Brain pericyte (primary cell): Measurements from ENCODE around the gene LDB3.

Experiments used
- DNase-seq: peaks from one replicate; pipeline ENCODE4 v3.0.0-alpha.2; 2012; ENCODE audit warnings: low read depth, low spot score

The LDB3 gene

DNA sequence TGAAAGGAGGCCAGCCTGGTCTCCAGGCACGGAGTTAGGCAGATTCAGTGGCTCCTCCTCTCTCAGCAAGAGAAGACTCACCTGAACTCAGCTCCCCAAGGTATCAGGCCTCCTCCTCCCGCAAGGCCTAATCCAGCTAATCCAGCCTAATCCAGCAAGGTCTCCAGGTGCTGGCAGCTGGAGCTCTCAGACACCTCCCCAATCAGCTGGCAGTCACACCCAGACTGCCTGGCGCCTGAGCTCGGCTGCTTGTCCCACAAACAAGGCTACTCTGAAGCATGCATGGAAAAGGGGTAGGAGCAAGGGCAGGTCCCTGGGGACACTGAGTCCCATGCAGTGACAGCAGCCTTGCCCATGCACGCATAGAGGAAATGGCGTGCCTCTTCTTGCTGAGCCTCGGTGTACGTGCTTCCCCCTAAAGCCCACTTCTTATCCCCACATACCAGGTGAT is 17.3 kb upstream of the LDB3 start:
- no peak for DNase-seq

DNA sequence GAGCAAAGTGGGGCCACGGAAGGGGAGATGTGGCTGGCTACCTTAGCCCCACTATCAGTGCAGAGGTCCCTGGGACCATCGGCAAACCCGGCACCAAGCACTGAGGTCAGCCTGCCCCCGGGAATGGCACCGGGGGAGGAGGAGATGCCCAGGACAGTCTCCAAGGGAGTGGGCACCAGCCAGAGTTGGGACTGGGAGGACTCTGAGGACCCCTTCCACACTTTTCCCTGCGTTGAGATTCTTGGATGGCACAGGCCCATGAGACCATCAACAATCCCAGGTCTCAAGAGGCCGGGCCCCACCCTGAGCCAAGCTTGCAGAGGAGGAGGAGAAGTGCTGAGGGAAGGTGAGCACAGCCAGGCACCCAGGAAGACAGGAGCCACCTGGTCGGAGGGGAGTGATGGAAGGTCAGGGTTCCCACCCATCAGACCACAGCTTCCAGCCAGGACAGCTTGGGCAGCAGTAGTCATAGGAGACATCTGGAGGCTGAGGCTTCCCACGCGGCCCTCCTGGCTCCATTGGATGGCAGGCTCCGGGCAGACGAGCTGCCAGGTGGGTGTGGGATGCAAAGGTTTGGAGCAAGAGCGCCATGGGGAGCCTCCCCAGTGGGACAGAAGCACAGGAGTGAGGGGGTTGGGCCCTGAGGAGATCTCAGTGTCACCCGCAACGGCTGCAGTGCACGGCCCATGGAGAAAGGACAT is 16.5 kb upstream of the LDB3 start:
- DNase-seq, result no peak

DNA sequence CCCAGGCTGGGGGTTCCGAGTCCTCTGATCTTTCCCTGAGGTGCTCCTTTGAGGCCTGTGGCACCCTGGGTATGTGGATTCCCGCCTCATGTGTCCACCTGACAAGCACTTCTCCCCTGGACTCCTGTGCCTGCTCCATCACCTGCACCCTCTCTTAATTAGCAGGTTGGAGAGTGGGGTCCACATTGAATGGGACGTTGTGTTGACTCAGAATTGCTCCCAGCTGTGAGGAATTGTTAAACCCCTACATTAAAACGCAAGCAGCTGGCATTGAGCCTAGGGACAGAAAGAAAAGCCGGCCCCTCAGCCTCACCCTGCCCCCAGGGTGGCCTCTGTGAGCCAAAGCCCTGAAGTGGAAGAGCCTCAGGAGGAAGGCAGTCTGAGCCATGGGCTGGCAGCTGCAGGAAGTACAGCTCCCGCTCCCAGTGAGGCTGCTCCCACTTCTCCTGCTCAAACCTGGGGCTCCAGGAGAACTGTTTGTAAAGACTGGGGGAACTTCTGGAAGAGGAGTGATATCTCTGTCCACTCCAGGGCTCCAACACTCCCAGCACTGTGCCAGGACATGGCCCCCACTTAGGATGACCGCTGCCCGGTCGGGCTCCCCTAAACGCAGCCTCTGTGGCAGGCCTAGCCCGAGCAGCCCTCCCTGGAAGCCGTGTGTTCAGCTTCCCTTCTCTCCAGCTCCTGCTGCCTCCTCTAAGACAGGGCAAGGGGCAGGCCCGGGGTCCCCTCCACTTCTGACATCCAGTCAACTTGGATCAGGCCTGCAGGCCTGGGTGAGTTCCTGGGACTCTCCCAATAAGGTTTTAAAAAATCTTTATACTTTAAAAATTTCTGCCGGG is 15.7 kb upstream of the LDB3 start:
- no peak for DNase-seq

DNA sequence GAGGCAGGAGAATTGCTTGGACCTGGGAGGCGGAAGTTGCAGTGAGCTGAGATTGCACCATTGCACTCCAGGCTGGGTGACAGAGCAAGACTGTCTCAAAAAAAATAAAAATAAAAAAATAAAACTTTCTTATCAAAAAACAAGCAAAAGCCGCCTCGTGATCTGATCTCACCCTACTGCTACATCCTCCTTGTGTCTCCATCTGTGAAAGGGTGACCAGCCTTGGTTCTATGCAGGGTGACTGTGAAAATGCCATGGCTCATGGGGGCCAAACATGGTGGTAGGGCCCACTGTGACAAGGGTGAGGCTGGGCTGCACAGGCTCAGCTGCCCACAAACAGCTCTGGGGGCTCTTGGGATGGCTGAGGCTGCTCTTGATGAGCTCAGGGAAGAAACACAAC is 14.9 kb upstream of the LDB3 start:
- DNase-seq, result no peak

DNA sequence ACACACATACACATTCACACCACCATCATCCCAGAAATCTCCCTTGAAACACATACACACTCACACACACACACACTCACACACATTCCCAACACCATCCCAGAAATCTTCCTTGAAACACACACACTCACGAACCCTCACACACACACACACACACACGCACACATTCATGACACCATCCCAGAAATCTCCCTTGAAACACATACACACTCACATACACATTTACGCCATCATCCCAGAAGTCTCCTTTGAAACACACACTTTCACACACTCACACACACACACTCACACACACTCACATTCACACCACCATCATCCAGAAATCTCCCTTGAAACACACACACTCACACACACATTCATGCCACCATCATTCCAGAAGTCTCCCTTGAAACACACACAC is 14.3 kb upstream of the LDB3 start:
- no peak for DNase-seq

DNA sequence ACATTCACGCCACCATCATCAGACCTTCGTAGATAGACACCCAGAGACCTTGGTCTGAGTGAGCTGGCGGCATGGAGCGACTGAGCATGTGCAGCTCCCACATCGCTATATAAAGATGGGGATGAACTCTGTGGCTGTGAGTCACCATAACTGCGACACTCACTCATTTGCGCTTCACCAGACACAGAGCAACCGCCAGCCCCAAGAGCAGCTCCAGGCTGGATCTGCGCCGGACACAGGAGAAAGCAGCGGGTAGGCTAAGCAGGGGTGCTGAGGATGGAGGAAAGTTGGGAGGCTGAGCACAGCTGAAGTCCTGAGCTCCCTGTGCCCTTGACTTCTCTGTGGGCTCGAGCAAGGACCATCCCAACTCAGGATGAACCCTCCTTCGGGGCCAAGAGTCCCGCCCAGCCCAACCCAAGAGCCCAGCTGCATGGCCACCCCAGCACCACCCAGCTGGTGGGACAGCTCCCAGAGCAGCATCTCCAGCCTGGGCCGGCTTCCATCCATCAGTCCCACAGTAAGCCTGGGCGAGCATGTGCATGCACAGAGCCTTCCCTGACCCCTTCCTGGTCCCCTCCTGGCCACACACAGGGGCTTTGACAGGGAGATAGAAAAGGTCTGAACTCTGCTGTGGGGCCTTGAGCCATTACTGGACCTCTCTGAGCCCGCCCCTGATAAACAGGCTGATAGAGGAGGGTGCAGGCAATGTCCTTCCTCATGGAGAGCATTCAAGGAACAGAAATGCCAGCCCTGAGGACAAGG is 13.7 kb upstream of the LDB3 start, which contains the start of gene OPN4:
Gene OPN4 (plus strand): TSS at position 137 of the 762 bp plus-strand sequence. CDS start 237 bp downstream, at position 374.
- no peak for DNase-seq

DNA sequence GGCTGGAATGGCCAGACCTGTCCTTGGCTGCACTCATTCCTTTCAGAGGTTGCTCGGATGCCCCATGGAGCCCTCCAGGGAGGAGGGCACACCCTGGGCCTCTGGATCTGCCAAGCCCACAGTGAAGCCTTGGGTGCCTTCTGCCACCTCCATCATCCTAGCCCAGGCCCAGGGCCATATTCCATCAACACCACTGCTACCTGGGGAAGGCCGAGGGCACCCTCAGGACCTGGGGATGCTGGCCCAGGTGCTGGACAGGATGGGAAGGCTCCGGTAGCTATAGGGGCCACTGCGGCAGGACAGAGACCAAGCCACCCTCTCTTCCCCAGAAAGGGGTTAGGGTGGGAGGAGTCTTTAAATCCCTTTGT is 13.2 kb upstream of the LDB3 start:
- DNase-seq, result no peak

DNA sequence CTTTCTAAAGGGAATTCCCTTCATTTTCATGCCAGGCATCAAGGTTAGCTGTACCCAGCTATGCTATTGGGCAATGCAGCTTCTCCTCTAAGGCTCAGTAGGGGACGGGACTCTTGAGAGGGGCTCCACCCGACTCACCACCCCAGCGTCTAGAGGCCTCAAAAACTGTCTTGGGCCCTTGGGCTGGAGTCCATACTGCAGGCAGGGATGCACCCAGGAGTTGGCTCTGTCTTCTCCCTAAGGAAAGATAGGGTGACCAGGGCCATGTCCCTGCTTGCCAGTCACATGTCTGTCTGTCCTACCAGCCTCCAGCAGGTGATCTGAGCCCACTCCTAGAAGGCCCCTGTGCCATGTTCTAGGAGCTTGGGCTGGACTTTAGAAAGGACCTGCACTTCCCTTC is 12.7 kb upstream of the LDB3 start:
- no peak for DNase-seq

DNA sequence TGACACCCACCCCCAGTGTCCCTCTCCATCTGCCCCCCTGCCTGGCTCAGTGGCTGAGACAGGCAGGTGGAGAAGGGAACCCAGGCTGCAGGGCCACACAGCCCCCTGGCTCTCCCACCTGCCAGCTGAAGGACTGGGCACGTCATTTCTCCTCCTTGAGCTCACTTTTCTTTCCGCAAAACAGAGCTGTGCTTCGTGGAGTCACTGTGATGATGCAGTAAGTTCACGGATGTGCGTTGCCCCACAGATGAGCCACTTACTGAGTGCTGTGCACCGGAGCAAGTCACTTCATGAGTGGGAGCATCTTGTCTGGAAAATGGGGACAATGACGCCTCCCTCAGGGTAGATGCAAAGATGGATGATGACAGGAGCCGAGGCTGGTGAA is 11.3 kb upstream of the LDB3 start:
- DNase-seq, result no peak

DNA sequence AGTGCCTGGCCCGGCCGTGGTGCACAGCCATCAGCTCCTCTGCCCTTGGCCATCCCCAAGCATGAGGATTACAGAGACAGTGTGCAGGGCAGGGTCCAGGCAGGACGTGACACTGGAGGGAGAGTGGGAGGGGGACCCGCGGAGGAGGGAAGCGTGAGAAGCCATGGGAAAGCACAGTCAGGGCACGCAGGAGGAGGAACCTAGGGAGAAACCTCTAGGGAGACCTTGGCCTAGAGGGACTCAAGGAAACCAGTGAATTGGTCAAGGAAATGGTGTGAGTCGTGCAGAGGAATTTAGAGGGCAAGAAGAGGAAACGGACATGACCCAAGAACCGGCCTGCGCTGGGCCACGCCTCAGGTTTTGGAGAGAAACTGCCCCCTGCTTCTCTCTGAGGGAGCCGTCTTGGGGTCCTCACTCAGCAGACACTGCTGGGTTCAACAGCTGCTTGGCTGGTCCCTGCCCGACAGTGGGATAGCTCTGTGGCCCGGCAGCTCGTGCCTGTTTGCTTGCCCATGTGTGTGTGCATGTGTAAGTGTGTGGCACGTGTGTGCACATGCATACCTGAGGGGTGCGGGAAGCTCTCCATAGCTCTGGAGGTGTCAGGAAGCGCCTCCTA is 10.8 kb upstream of the LDB3 start:
- DNase-seq, result no peak

DNA sequence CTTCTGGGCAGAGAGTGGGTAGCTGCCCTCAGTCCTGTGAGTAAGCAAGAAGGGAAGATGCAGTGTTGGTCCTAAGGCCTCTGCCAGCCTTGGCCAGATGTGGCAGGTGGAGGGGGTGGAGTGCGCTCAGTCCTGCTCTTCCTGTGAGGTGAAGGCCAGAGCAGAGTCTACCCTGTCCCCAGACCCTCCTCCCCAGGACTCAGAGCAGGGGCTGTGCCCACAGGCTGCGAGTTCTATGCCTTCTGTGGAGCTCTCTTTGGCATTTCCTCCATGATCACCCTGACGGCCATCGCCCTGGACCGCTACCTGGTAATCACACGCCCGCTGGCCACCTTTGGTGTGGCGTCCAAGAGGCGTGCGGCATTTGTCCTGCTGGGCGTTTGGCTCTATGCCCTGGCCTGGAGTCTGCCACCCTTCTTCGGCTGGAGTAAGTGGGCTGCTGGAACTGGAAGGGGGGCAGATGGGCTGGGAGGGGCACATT is 10.0 kb upstream of the LDB3 start:
- no peak for DNase-seq

DNA sequence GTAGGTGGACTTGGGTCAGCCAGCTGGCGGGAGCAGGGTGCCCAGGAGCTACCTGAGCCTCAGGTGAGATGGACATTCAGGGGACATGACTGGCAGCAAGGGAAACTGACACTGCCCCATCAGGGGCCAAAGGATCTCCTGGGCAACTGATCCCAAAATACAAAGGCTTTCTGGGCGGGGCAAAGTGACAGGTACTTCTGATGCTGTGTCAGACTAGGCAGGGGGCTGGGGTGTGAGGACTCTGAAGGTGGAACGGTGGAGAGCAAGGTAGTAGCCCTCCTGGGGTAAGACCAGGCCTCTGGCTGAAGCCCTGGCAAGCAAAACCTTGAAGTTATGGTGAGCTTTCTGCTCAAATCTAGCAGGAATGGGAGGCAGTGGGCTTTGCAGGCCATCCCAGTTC is 9.6 kb upstream of the LDB3 start:
- no peak for DNase-seq

DNA sequence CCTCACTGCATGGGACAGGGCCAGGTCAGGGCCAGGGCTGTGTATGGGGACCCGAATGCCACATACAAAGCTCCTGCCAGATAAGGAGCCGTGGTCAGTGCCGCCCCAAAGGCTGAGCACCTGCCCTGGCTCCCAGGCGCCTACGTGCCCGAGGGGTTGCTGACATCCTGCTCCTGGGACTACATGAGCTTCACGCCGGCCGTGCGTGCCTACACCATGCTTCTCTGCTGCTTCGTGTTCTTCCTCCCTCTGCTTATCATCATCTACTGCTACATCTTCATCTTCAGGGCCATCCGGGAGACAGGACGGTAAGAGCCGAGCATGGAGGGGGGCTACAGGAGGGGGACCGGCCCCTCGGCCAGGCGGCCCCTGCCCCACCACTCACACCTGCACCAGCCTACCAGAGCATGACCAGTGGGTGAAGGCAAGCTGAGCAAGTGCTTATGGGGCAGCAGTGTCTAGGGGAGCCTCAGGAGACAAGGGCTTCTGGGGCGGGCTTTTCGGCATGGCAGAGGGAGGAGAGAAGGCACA is 9.1 kb upstream of the LDB3 start:
- no peak for DNase-seq

DNA sequence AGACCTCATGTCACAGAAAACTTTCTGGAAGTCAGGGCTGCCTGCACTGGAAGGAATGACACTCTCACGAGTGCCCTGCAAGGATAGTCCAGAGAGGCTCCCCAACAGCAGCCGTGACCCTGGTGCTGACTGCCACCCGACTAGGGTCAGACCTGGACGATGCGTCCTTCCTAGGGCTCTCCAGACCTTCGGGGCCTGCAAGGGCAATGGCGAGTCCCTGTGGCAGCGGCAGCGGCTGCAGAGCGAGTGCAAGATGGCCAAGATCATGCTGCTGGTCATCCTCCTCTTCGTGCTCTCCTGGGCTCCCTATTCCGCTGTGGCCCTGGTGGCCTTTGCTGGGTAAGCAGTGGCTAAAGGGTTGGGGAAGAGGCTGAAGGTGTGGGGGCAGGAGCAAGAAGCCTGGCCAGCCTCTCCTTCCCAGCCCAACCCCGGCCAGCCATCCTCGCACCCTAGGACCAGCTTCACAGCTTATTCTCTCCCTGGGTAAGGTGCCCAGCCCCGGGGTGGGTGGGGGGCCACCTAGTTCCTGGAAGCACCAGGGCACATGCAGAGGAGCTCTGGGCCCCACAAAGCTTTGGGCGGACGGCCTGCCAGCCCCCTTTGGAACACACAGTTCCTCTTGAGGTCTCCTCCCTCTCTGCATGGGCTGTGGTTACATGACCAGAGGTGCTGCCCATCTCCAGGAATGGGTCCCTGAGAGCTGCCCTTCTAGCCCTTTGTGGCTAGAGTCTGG is 8.4 kb upstream of the LDB3 start:
- DNase-seq, result no peak

DNA sequence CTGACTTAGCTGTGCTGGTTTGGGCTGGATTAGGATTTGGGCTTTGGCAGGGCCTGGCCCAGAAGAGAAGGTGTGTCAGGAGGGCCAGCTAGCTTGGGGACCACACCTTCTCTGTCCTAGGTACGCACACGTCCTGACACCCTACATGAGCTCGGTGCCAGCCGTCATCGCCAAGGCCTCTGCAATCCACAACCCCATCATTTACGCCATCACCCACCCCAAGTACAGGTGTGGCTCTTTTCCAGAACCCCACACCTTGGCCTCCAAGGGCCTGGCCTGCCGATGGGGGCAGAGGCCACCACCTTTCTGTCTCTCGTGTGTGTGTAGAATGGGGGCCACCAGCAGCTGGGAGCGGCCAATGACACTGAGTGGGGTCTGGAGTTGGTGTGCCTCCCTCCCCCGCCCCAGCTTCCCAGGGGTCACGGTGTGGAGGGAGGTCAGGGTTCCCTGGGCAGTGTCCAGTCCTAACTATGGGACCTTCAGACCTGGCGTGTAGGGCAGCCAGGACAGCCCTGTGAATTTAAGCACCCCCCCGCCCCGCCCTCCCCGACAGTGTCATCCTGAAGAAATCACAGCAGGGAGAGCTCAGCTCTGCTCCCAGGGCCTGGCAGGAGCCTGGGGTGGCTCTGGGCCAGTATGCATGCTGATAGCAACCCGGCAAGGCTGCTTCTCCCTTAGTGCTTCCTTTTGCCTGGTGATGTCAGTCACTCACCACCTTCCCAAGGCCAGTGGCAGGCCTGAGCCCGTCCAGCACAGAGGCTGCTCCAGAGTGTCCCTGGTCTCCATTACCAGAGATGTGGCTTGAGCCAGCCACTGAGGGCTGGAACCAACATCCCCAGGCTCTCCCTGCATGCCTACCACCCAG is 6.9 kb upstream of the LDB3 start:
- no peak for DNase-seq

DNA sequence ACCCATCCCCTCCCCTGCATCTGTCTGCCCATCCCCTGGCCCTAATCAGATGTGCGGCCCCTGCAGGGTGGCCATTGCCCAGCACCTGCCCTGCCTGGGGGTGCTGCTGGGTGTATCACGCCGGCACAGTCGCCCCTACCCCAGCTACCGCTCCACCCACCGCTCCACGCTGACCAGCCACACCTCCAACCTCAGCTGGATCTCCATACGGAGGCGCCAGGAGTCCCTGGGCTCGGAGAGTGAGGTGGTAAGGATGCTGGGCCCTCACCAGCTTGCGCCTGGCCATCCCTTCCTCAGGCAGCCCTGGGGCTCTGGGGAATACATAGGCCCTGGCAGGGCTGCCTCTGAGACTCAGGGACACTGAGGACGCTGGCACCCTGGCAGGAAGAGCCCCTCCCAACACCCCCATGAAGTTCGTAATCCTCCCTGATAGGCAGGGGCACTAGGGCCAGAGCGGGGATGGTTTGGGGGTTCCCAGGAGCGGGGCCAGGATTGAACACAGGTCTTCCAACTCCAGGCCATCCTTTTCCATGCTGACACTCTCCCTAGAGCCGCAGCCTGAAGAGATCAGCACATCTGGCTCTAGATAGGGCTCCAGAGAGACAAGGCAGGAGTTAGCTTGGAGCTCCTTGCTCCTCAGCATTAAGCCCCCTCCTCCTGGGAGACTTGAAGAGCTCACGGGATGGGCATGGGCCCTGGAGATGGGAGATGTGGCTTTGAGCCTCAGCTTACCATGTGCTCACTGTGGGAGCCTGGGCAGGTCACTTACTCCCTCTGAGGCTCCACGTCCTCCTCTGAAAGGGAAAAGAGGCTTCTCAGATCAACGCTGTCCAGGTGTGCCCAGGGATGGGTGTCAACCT is 5.9 kb upstream of the LDB3 start:
- no peak for DNase-seq

DNA sequence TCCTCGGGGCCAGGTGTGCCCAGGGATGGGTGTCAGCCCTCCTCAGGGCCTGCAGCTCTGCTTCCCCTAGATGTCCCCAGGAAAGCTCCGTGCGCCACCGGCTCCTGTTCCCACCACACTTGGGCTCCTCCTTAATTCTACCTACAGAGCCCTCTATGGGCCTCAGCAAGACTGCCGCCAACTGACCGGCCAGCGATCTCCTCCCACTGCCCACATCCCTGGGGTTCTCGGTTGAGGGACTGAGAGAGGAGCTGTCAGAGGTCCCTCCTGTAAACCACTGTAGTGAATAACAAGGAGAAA is 5.3 kb upstream of the LDB3 start:
- DNase-seq, result no peak

DNA sequence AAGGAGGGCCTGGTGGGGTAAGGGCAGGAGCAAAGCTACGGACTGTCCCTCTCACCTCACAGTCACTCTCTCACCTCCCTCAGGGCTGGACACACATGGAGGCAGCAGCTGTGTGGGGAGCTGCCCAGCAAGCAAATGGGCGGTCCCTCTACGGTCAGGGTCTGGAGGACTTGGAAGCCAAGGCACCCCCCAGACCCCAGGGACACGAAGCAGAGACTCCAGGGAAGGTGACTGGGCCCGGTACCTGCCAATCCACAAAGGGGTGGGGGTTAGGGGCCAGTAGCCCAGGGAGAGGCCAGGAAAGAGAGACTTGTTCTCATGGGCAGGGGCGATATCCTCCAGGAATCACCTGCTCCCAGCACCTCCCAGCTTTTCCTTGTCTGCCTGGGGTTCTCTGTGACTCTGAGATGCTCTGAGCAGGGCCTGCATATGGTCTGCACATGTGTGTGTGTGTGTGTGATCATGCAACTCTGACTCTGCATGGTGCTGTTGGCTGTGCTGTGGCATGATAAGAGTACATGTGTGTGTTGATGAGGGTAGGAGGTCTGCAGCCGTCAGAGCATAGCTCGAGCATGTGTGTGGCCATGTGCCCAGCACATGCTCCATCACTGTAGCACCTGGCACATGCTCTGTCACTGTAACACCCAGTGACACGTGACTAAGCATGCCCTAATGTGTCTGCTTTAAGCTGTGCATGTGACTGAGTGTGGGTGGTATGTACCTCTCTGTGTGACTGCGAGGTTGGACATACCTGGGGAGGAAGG is 4.6 kb upstream of the LDB3 start:
- DNase-seq, result no peak
